ENCODE results near the gene ZNG1C.
"Not testable (repeated sequence)": the region's sequence is repeated elsewhere in the genome, so short reads cannot be mapped to it uniquely, and the experiment has no call there.

DNA sequence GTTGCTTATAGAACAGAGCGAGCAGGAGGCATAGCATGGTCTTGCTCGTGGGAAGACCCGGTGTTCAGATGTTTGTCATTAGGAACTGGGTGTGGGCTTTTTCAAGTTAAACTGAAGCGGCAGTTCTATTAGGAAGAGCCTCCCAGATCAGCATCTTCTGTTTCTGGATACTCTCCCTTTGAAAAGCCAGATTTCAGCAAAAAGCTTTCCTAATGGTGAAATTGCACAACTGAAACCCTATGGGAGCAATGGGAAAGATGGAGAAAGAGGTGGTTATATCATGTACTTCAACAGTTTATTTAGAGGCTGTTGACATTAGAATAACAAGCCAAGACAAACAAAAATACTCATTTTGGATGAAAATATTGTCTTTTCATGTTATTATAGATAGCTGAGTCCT is 102.2 kb downstream of the ZNG1C start:
- TF ChIP-seq, protein P1, sequence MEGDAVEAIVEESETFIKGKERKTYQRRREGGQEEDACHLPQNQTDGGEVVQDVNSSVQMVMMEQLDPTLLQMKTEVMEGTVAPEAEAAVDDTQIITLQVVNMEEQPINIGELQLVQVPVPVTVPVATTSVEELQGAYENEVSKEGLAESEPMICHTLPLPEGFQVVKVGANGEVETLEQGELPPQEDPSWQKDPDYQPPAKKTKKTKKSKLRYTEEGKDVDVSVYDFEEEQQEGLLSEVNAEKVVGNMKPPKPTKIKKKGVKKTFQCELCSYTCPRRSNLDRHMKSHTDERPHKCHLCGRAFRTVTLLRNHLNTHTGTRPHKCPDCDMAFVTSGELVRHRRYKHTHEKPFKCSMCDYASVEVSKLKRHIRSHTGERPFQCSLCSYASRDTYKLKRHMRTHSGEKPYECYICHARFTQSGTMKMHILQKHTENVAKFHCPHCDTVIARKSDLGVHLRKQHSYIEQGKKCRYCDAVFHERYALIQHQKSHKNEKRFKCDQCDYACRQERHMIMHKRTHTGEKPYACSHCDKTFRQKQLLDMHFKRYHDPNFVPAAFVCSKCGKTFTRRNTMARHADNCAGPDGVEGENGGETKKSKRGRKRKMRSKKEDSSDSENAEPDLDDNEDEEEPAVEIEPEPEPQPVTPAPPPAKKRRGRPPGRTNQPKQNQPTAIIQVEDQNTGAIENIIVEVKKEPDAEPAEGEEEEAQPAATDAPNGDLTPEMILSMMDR (IDR thresholded peaks at IDR 0.05; ENCODE audit: low read depth, low read length, poor library complexity, severe bottlenecking): not testable (repeated sequence)
- TF ChIP-seq EZH2phosphoT487 (IDR thresholded peaks at IDR 0.05; ENCODE audit: borderline replicate concordance, low read length): not testable (repeated sequence)

Data from DOHH2 (cell line).